Measurements from ENCODE around the gene BCL11B.

DNA sequence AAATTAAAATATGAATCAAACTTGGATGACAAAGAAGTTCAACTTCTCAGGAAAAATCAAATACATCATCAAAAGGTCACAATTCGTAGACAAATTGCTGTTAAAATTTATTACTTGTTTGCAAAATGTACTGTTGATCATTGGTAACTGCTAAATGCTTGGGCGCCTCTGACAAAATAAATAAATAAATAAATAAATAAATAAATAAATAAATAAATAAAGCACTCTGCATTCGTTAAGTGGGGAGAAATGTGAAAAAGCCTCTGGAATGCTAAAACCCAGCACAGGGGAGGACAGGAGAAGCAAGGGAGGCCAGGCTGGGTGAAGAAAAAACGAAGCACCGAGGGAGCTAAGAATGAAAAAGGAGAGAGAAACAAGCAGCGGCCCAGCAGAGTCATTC is 115.2 kb downstream of the BCL11B start:
- TF ChIP-seq, protein P1, sequence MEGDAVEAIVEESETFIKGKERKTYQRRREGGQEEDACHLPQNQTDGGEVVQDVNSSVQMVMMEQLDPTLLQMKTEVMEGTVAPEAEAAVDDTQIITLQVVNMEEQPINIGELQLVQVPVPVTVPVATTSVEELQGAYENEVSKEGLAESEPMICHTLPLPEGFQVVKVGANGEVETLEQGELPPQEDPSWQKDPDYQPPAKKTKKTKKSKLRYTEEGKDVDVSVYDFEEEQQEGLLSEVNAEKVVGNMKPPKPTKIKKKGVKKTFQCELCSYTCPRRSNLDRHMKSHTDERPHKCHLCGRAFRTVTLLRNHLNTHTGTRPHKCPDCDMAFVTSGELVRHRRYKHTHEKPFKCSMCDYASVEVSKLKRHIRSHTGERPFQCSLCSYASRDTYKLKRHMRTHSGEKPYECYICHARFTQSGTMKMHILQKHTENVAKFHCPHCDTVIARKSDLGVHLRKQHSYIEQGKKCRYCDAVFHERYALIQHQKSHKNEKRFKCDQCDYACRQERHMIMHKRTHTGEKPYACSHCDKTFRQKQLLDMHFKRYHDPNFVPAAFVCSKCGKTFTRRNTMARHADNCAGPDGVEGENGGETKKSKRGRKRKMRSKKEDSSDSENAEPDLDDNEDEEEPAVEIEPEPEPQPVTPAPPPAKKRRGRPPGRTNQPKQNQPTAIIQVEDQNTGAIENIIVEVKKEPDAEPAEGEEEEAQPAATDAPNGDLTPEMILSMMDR (conservative IDR thresholded peaks at IDR 0.05 in 1 of 2, IDR thresholded peaks at IDR 0.05 in 1 of 2; ENCODE audit: low read depth in 1 of 2, low read length in 2 of 2): no peak
- no peak for TF ChIP-seq EZH2 (IDR thresholded peaks at IDR 0.05; ENCODE audit: low read length, missing control alignments)
